ENCODE results near the gene IGDCC3. TPM values are rescaled to one million over a fixed set of nuclear protein-coding genes. Genes with fewer than 3 reads are reported as not detected.

Gene IGDCC3
- total and polyA plus RNA-seq, 2 of the 8 experiments (the other 6 are each of a cell fraction or from before 2014, with no cell fraction given), result 26.8 to 45.7 TPM

DNA sequence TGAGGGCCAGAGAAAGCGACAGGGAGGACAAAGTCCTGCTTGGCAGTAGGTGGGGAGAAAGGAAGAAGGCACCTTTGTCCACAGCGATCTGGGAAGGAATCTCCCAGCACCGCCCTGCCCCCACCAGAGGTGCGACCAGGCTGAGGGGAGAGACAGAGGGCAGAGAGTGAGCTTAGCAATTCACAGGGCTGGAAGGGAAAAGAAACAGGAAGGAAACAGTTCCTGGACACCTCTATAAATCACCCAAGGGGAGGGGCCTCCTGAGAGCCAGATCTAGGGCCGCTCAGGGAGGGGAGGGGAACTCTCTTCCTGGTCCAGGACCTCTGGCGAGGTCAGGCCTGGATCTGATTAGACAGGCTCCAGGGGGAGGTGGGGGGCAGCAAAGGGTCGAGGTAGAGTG, 37.9 kb downstream of the IGDCC3 start (continued):
- TF ChIP-seq BRCA1 (IDR thresholded peaks at IDR 0.05; ENCODE audit: low read depth, low read length) (no peak), YY1 (IDR thresholded peaks at IDR 0.05; ENCODE audit: low read depth, low read length) (no peak), KDM5A (IDR thresholded peaks at IDR 0.05; ENCODE audit: low read length) (no peak), RXRA (IDR thresholded peaks at IDR 0.05; ENCODE audit: insufficient read depth, low read depth, low read length) (no peak), TAF1 (IDR thresholded peaks at IDR 0.05; ENCODE audit: low read depth, low read length) (no peak), EP300 (IDR thresholded peaks at IDR 0.05; ENCODE audit: borderline replicate concordance in 1 of 2, low read depth in 2 of 2, low read length in 2 of 2) (no peak)

Measured in H1 (cell line).